ENCODE data around the gene PTPN3.

GRCh38 chr9:109500421-109500974 is 2.4 kb upstream of the PTPN3 start:
- TF ChIP-seq CTCF (IDR thresholded peaks at IDR 0.05 in 2 of 3, conservative IDR thresholded peaks at IDR 0.05 in 1 of 3; ENCODE audit: borderline replicate concordance in 1 of 3, insufficient read depth in 1 of 3, low read depth in 2 of 3, low read length in 2 of 3) (no peak), ZFX (IDR thresholded peaks at IDR 0.05) (no peak), POLR2A (IDR thresholded peaks at IDR 0.05; ENCODE audit: borderline replicate concordance, extremely low read depth, insufficient read depth, insufficient read length) (no peak), TCF7L2 (IDR thresholded peaks at IDR 0.05; ENCODE audit: borderline replicate concordance, extremely low read depth, insufficient read depth, insufficient read length) (no peak), EZH2 (IDR thresholded peaks at IDR 0.05) (no peak), MAX (IDR thresholded peaks at IDR 0.05) (no peak), JUND (IDR thresholded peaks at IDR 0.05) (no peak), FOSL1 (IDR thresholded peaks at IDR 0.05; ENCODE audit: low read depth) (no peak)

Measured in HCT116 (cell line).